Stimulated activated memory B cell treated with anti-CD40 and anti-IgM and Interleukin-4, amounts not matched to agents 10 μg/mL and 1 μg/mL and 100 μg/mL, for 72 hours (primary cell): Measurements from ENCODE around the gene ATG5.
"Not testable (repeated sequence)": the region's sequence is repeated elsewhere in the genome, so short reads cannot be mapped to it uniquely, and the experiment has no call there.

ENCODE experiments used
- ATAC-seq: fragments of 150-1000 bp; cut with Tn5 transposase; 2 replicates; pipeline ENCODE4 v1.10.0; 2021
- H3K27ac Mint-ChIP-seq: one replicate; pipeline ENCODE4 v1.8.0; 2022; ENCODE audit warnings: mild to moderate bottlenecking, mixed read lengths
- H3K27me3 Mint-ChIP-seq: one replicate; pipeline ENCODE4 v1.8.0; 2022; ENCODE audit warnings: mixed read lengths
- H3K36me3 Mint-ChIP-seq: one replicate; pipeline ENCODE4 v1.8.0; 2022; ENCODE audit warnings: mixed read lengths
- H3K4me1 Mint-ChIP-seq: one replicate; pipeline ENCODE4 v1.8.0; 2022; ENCODE audit warnings: mixed read lengths
- H3K4me3 Mint-ChIP-seq: one replicate; pipeline ENCODE4 v1.8.0; 2022; ENCODE audit warnings: mild to moderate bottlenecking, moderate library complexity, mixed read lengths
- H3K9me3 Mint-ChIP-seq: one replicate; pipeline ENCODE4 v1.8.0; 2022; ENCODE audit warnings: mixed read lengths

The ATG5 gene

GRCh38 chr6:106255306-106255705, 70.3 kb downstream of the ATG5 start:
- no peaks in the 10 kb centered on the region for H3K9me3 Mint-ChIP-seq
- H3K27me3 Mint-ChIP-seq: no peaks in the 10 kb centered on the region
- no peak for ATAC-seq
- H3K4me1 Mint-ChIP-seq: peaks cover 9% of the 10 kb centered on the region
- peaks cover 12% of the 10 kb centered on the region for H3K36me3 Mint-ChIP-seq
- H3K4me3 Mint-ChIP-seq: no peak overlapping the region
- no peak overlapping the region for H3K27ac Mint-ChIP-seq

- ATAC-seq: no peak
- peaks cover 14% of the 10 kb centered on the region for H3K4me1 Mint-ChIP-seq
- H3K9me3 Mint-ChIP-seq: no peaks in the 10 kb centered on the region
- peaks cover 5% of the 10 kb centered on the region for H3K36me3 Mint-ChIP-seq
- no peak overlapping the region for H3K4me3 Mint-ChIP-seq
- no peaks in the 10 kb centered on the region for H3K27me3 Mint-ChIP-seq
- no peak overlapping the region for H3K27ac Mint-ChIP-seq
Observed at GRCh38 chr6:106254636-106255035, 70.9 kb downstream of the ATG5 start.

DNA sequence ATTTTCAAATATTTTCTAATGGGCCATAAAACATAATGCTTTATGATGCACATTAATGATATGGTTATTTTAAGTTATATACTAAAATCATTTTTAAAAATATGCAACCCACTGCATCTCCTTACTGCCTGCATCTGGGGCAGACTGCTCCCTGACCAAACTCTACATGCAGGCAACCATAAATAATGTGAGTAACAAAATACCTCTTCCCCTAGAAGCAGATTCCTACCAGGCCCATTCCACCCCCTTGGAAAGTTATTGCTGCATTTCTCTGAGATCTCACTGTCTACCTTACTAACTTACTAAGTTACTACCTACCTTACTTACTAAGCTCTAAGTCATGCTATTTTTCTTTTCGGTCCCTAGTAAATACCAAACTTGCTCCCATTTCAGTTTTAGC, 71.8 kb downstream of the ATG5 start:
- H3K27me3 Mint-ChIP-seq: no peaks in the 10 kb centered on the region
- H3K27ac Mint-ChIP-seq: no peak overlapping the region
- no peak overlapping the region for H3K4me3 Mint-ChIP-seq
- H3K4me1 Mint-ChIP-seq: peaks cover 16% of the 10 kb centered on the region
- H3K9me3 Mint-ChIP-seq: no peaks in the 10 kb centered on the region
- H3K36me3 Mint-ChIP-seq: no peaks in the 10 kb centered on the region
- ATAC-seq: no peak

DNA sequence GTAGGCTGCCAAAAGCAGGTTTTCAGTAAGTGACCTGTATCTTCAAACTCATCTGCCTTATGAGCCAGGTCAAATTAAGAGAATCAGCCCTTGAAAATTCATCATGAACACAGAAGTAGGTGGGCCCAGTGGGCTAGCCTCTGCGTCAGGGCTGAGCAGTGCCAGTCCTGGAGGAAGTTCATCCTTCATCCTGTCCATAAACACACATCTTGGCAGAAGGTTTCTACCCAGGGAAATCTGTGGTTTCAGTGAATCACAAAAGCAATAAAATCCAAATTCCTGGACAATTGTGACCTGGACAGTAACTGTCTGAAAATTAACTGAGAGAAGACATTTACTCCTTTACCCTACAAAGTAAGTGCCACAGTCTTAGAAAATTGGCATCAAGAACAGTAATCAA, 72.4 kb downstream of the ATG5 start:
- no peaks in the 10 kb centered on the region for H3K9me3 Mint-ChIP-seq
- no peak overlapping the region for H3K27ac Mint-ChIP-seq
- no peak overlapping the region for H3K4me3 Mint-ChIP-seq
- ATAC-seq: no peak
- no peaks in the 10 kb centered on the region for H3K27me3 Mint-ChIP-seq
- H3K36me3 Mint-ChIP-seq: no peaks in the 10 kb centered on the region
- peaks cover 16% of the 10 kb centered on the region for H3K4me1 Mint-ChIP-seq

- Mint-ChIP-seq H3K4me3 (no peak overlapping the region), H3K4me1 (peaks cover 17% of the 10 kb centered on the region), H3K27me3 (no peaks in the 10 kb centered on the region), H3K36me3 (no peaks in the 10 kb centered on the region), H3K9me3 (no peaks in the 10 kb centered on the region), H3K27ac (no peak overlapping the region)
- ATAC-seq: no peak
Observed at GRCh38 chr6:106252687-106253086, 72.9 kb downstream of the ATG5 start.

GRCh38 chr6:106251531-106252255, 73.9 kb downstream of the ATG5 start:
- not testable (repeated sequence) for H3K27me3 Mint-ChIP-seq, H3K4me3 Mint-ChIP-seq, H3K36me3 Mint-ChIP-seq, H3K27ac Mint-ChIP-seq, ATAC-seq, H3K9me3 Mint-ChIP-seq
- peaks cover 22% of the 10 kb centered on the region for H3K4me1 Mint-ChIP-seq

- no peak for ATAC-seq
- Mint-ChIP-seq H3K27me3 (no peaks in the 10 kb centered on the region), H3K27ac (no peak overlapping the region), H3K9me3 (no peaks in the 10 kb centered on the region), H3K4me1 (peaks cover 28% of the 10 kb centered on the region), H3K4me3 (no peak overlapping the region), H3K36me3 (peaks cover 6% of the 10 kb centered on the region)
Observed at GRCh38 chr6:106250953-106251352, 74.6 kb downstream of the ATG5 start.

- Mint-ChIP-seq H3K4me3 (no peak overlapping the region), H3K36me3 (peaks cover 7% of the 10 kb centered on the region), H3K27ac (no peak overlapping the region), H3K4me1 (peaks cover 28% of the 10 kb centered on the region), H3K9me3 (no peaks in the 10 kb centered on the region), H3K27me3 (no peaks in the 10 kb centered on the region)
- no peak for ATAC-seq
Observed at GRCh38 chr6:106249658-106250057, 75.9 kb downstream of the ATG5 start.

GRCh38 chr6:106247733-106248132, 77.8 kb downstream of the ATG5 start:
- H3K27ac Mint-ChIP-seq: peak overlapping the region; percentile 24
- H3K4me3 Mint-ChIP-seq: no peak overlapping the region
- no peak for ATAC-seq
- peaks cover 19% of the 10 kb centered on the region for H3K4me1 Mint-ChIP-seq
- H3K36me3 Mint-ChIP-seq: peaks cover 21% of the 10 kb centered on the region
- H3K27me3 Mint-ChIP-seq: no peaks in the 10 kb centered on the region
- no peaks in the 10 kb centered on the region for H3K9me3 Mint-ChIP-seq

GRCh38 chr6:106247293-106247692, 78.3 kb downstream of the ATG5 start:
- no peak for ATAC-seq
- peaks cover 19% of the 10 kb centered on the region for H3K4me1 Mint-ChIP-seq
- H3K36me3 Mint-ChIP-seq: peaks cover 25% of the 10 kb centered on the region
- peak overlapping the region; percentile 24 for H3K27ac Mint-ChIP-seq
- H3K4me3 Mint-ChIP-seq: no peak overlapping the region
- H3K9me3 Mint-ChIP-seq: no peaks in the 10 kb centered on the region
- no peaks in the 10 kb centered on the region for H3K27me3 Mint-ChIP-seq

DNA sequence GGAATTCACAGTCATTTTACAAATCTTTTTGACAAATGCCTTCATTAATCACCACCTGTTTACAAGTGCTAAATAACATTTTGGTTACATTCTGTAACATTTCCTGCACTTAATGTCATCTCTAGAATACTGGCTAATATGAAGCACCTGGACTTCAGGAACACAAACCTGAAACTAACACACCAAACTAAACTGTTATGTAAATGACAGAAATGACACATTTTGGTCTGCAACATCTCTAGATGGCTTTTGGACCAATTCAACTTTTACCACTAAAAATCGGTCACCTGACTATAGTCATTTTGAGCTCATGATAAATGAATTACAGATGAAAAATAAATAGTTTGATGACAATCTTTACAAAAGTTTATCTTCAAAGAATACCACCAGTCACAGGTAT, 80.6 kb downstream of the ATG5 start:
- H3K9me3 Mint-ChIP-seq: no peaks in the 10 kb centered on the region
- H3K4me3 Mint-ChIP-seq: no peak overlapping the region
- H3K27ac Mint-ChIP-seq: no peak overlapping the region
- H3K27me3 Mint-ChIP-seq: no peaks in the 10 kb centered on the region
- H3K4me1 Mint-ChIP-seq: peaks cover 17% of the 10 kb centered on the region
- peaks cover 41% of the 10 kb centered on the region for H3K36me3 Mint-ChIP-seq
- ATAC-seq: no peak

DNA sequence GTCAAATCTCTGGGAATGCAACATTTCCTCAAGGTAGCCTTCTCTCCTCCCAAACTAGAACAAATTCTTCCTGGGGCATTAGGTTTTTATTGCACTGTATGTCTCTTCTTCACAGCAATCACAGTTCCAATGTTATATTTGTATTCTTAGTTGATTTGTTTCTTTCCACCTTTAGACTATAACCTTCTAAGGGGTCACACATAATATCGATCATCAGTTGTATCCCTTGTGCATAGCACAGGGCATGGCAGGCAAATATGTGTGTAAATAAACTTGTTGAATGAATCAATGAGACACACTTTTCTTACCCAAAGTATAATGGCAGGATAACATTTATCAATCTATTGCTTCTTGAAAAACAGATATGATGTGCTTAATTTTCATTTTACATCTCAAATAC, 81.0 kb downstream of the ATG5 start:
- no peak for ATAC-seq
- Mint-ChIP-seq H3K4me1 (peaks cover 13% of the 10 kb centered on the region), H3K27me3 (no peaks in the 10 kb centered on the region), H3K9me3 (no peaks in the 10 kb centered on the region), H3K27ac (no peak overlapping the region), H3K4me3 (no peak overlapping the region), H3K36me3 (peaks cover 41% of the 10 kb centered on the region)

GRCh38 chr6:106243261-106243660, 82.3 kb downstream of the ATG5 start:
- Mint-ChIP-seq H3K36me3 (peaks cover 47% of the 10 kb centered on the region), H3K4me3 (no peak overlapping the region), H3K27ac (no peak overlapping the region), H3K4me1 (peaks cover 13% of the 10 kb centered on the region), H3K27me3 (no peaks in the 10 kb centered on the region), H3K9me3 (no peaks in the 10 kb centered on the region)
- ATAC-seq: no peak

- Mint-ChIP-seq H3K36me3 (peaks cover 46% of the 10 kb centered on the region), H3K27ac (no peak overlapping the region), H3K4me3 (no peak overlapping the region), H3K9me3 (no peaks in the 10 kb centered on the region), H3K4me1 (peaks cover 5% of the 10 kb centered on the region), H3K27me3 (no peaks in the 10 kb centered on the region)
- ATAC-seq: no peak
Observed at GRCh38 chr6:106241498-106241897, 84.1 kb downstream of the ATG5 start.

- H3K9me3 Mint-ChIP-seq: no peaks in the 10 kb centered on the region
- H3K27me3 Mint-ChIP-seq: no peaks in the 10 kb centered on the region
- no peak for ATAC-seq
- no peak overlapping the region for H3K27ac Mint-ChIP-seq
- H3K4me3 Mint-ChIP-seq: no peak overlapping the region
- H3K36me3 Mint-ChIP-seq: peaks cover 41% of the 10 kb centered on the region
- no peaks in the 10 kb centered on the region for H3K4me1 Mint-ChIP-seq
Observed at GRCh38 chr6:106237286-106237685, 88.3 kb downstream of the ATG5 start.

DNA sequence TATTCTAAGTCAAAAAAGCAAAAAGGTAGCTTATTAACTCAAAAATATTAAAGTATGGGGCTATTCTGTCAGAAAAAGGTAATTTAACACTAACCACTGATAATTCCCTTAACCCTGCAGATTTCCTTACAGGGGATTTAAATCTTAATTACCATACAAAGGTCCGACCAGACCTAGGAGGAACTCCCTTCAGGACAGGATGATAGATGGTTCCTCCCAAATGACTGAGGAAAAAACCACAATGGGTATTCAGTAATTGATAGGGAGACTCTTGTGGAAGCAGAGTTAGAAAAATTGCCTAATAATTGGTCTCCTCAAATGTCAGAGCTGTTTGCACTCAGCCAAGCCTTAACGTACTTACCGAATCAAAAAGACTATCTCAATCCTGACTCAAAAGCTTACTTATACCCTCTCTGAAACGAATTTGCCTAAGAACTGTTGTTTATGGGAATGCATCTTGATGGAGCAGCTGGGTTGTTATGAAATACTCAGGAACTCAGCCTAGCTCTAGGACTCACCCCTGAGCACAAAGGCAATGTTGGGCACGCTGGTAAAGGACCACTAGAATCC, 95.6 kb downstream of the ATG5 start:
- H3K9me3 Mint-ChIP-seq, ATAC-seq, H3K4me3 Mint-ChIP-seq, H3K27me3 Mint-ChIP-seq, H3K27ac Mint-ChIP-seq: not testable (repeated sequence)
- peaks cover 46% of the 10 kb centered on the region for H3K36me3 Mint-ChIP-seq
- peaks cover 13% of the 10 kb centered on the region for H3K4me1 Mint-ChIP-seq
